T-helper 2 cell treated with Interferon-gamma antibody and Interleukin-4, amounts not matched to agents 5 μg/mL and 100 μg/mL, for 36 hours (primary cell): ENCODE results near the gene ZDHHC20.

Source experiments
- DNase-seq: peaks from one replicate; pipeline ENCODE4 v3.0.0; 2021; ENCODE audit warnings: low spot score
- H3K27ac Mint-ChIP-seq: one replicate; pipeline ENCODE4 v1.8.0; 2021; ENCODE audit warnings: mild to moderate bottlenecking, mixed read lengths
- H3K27me3 Mint-ChIP-seq: one replicate; pipeline ENCODE4 v1.8.0; 2021; ENCODE audit warnings: low read depth, mixed read lengths
- H3K36me3 Mint-ChIP-seq: one replicate; pipeline ENCODE4 v1.8.0; 2021; ENCODE audit warnings: low read depth, mixed read lengths
- H3K4me1 Mint-ChIP-seq: one replicate; pipeline ENCODE4 v1.8.0; 2021; ENCODE audit warnings: low read depth, mixed read lengths
- H3K4me3 Mint-ChIP-seq: one replicate; pipeline ENCODE4 v1.8.0; 2022; ENCODE audit warnings: mild to moderate bottlenecking, moderate library complexity, mixed read lengths
- H3K9me3 Mint-ChIP-seq: one replicate; pipeline ENCODE4 v1.8.0; 2021; ENCODE audit warnings: mixed read lengths

ZDHHC20 gene

GRCh38 chr13:21364357-21364756 is 94.7 kb downstream of the ZDHHC20 start:
- H3K4me1 Mint-ChIP-seq = peaks cover 6% of the 10 kb centered on the region
- no peak overlapping the region for H3K27ac Mint-ChIP-seq
- no peaks in the 10 kb centered on the region for H3K9me3 Mint-ChIP-seq
- no peak for DNase-seq
- H3K36me3 Mint-ChIP-seq = no peaks in the 10 kb centered on the region
- no peak overlapping the region for H3K4me3 Mint-ChIP-seq
- no peaks in the 10 kb centered on the region for H3K27me3 Mint-ChIP-seq

DNA sequence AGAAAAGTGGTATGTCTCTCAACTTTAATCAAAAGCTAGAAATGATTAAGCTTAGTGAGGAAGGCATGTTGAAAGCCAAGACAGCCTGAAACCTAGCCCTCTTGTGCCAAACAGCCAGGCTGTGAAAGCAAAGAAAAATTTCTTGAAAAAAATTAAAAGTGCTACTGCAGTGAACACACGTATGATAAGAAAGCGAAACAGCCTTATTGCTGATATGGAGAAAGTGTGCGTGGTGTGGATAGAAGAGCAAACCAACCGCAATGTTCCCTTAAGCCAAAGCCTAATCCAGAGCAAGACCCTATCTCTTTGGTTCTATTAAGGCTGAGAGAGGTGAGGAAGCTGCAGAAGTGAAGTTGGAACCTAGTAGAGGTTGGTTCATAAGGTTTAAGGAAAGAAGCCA is 96.4 kb downstream of the ZDHHC20 start:
- Mint-ChIP-seq H3K9me3 (no peaks in the 10 kb centered on the region), H3K36me3 (no peaks in the 10 kb centered on the region), H3K27me3 (no peaks in the 10 kb centered on the region), H3K27ac (no peak overlapping the region), H3K4me3 (no peak overlapping the region), H3K4me1 (peaks cover 6% of the 10 kb centered on the region)
- DNase-seq = no peak

- H3K27me3 Mint-ChIP-seq = no peaks in the 10 kb centered on the region
- H3K9me3 Mint-ChIP-seq = no peaks in the 10 kb centered on the region
- no peak overlapping the region for H3K4me3 Mint-ChIP-seq
- DNase-seq = no peak
- H3K36me3 Mint-ChIP-seq = no peaks in the 10 kb centered on the region
- H3K4me1 Mint-ChIP-seq = peaks cover 6% of the 10 kb centered on the region
- no peak overlapping the region for H3K27ac Mint-ChIP-seq
Observed at GRCh38 chr13:21361706-21362105, 97.4 kb downstream of the ZDHHC20 start.

- Mint-ChIP-seq H3K4me1 (peaks cover 6% of the 10 kb centered on the region), H3K27me3 (no peaks in the 10 kb centered on the region), H3K4me3 (no peak overlapping the region), H3K9me3 (no peaks in the 10 kb centered on the region), H3K36me3 (no peaks in the 10 kb centered on the region), H3K27ac (no peak overlapping the region)
- DNase-seq = no peak
Observed at GRCh38 chr13:21361123-21361522, 98.0 kb downstream of the ZDHHC20 start.

DNA sequence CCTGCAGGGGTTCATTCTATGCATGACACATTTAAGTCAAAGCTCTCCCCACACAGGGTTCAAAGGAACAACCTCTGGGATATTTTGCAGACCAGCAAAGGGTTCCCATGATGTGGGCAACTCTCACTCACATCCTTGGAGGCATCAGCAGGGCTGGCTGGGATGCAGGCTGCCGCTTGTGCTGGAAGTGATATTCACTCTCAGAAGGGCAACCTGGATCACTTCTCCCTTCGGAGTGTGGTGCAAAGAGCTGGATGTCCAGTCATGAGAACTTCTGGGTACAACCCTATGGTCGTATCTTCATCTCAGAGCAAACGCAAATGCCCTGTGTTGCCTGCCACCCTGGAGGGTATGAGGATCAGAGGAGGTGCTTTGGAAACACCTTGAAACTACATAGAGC is 98.6 kb downstream of the ZDHHC20 start:
- no peak for DNase-seq
- no peaks in the 10 kb centered on the region for H3K36me3 Mint-ChIP-seq
- peaks cover 2% of the 10 kb centered on the region for H3K4me1 Mint-ChIP-seq
- H3K9me3 Mint-ChIP-seq = no peaks in the 10 kb centered on the region
- H3K27me3 Mint-ChIP-seq = no peaks in the 10 kb centered on the region
- no peak overlapping the region for H3K4me3 Mint-ChIP-seq
- H3K27ac Mint-ChIP-seq = no peak overlapping the region

- H3K4me3 Mint-ChIP-seq = no peak overlapping the region
- no peaks in the 10 kb centered on the region for H3K36me3 Mint-ChIP-seq
Observed at GRCh38 chr13:21359855-21360254, 99.2 kb downstream of the ZDHHC20 start.

DNA sequence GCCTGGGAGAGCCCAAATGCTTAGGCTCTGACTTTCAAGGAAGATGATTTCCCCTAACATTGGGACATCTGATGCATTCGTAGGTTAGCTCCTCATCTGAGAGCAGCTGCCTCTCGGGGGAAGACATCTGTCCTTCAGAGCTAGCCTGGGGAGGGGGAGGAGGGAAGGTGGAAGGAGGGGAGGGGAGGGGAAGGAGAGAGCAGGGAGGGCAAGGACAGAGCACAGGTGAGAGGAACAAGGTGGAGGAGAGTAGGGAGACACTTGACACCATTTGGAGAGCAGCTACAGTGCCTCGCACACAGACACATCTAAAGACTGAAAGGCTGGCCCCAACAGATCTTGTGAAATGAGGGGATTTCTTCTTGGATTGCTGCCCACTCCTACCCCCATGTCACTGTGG is 103.8 kb downstream of the ZDHHC20 start:
- DNase-seq = no peak
- Mint-ChIP-seq H3K27ac (no peak overlapping the region), H3K4me3 (no peak overlapping the region), H3K36me3 (no peaks in the 10 kb centered on the region), H3K9me3 (no peaks in the 10 kb centered on the region), H3K27me3 (no peaks in the 10 kb centered on the region), H3K4me1 (no peaks in the 10 kb centered on the region)

More at GRCh38 chr13:21359855-21360254, 99.2 kb downstream of the ZDHHC20 start:
- Mint-ChIP-seq H3K9me3 (no peaks in the 10 kb centered on the region), H3K27me3 (no peaks in the 10 kb centered on the region), H3K4me1 (no peaks in the 10 kb centered on the region), H3K27ac (no peak overlapping the region)
- DNase-seq = no peak

DNA sequence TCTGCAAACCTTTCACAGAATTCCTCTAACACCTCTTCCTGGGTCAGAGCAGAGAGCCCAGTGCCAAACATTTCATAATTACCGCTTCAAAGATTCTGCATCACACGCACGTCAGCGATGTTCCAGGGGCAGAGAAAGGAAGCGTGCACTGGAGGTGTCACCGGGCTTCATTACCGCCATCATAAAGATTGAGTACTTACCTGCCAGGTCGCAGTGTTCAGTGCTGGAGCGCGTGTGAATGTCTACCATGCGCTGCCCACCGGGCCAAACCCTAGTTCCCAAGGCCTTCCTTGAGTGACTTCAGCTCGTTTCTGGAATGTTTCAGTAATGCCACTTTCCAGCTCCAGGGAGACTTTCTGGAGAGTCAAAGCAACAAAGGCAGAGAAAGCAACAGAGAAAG is 104.4 kb downstream of the ZDHHC20 start:
- Mint-ChIP-seq H3K36me3 (no peaks in the 10 kb centered on the region), H3K27me3 (no peaks in the 10 kb centered on the region), H3K4me1 (peaks cover under 1% of the 10 kb centered on the region), H3K9me3 (no peaks in the 10 kb centered on the region), H3K4me3 (no peak overlapping the region), H3K27ac (no peak overlapping the region)
- DNase-seq = no peak

DNA sequence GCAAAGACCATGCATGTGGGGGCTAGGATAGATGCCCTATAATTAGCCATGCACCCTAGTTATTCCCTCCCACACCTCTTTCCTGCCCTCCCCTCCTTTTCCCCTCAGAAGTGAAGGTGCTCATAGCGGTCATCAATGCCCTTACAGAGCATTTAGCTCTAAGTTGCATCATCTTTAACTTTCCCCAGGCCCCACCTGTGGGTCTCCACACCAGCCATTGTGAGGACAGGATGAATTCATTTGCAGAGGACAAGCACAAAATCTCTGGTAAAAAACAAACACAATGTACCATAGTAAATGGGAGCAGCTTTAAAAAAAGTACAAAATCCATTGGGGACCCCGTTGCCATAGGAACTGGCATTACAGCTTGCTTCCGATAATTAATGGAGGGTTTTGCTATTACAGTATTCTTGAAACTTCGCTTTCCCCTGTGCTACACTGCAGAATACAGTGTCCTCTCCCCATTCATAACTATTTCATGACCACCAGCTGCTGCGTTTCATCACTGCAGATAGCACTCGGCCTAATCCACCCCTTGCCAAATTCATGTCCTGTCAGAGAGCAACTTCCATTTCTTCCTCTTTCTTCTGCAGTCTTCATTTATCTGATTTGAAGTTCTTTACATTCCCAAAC is 110.5 kb downstream of the ZDHHC20 start:
- H3K9me3 Mint-ChIP-seq = no peaks in the 10 kb centered on the region
- no peaks in the 10 kb centered on the region for H3K27me3 Mint-ChIP-seq
- no peaks in the 10 kb centered on the region for H3K36me3 Mint-ChIP-seq
- H3K4me3 Mint-ChIP-seq = no peak overlapping the region
- H3K4me1 Mint-ChIP-seq = peaks cover 16% of the 10 kb centered on the region
- no peak overlapping the region for H3K27ac Mint-ChIP-seq
- no peak for DNase-seq

- no peak for DNase-seq
- H3K9me3 Mint-ChIP-seq = no peaks in the 10 kb centered on the region
- H3K27me3 Mint-ChIP-seq = no peaks in the 10 kb centered on the region
- H3K4me3 Mint-ChIP-seq = no peak overlapping the region
- H3K4me1 Mint-ChIP-seq = peaks cover 20% of the 10 kb centered on the region
- no peaks in the 10 kb centered on the region for H3K36me3 Mint-ChIP-seq
- no peak overlapping the region for H3K27ac Mint-ChIP-seq
Observed at GRCh38 chr13:21347753-21348318, 111.3 kb downstream of the ZDHHC20 start.

GRCh38 chr13:21344662-21345176 is 114.4 kb downstream of the ZDHHC20 start:
- DNase-seq = peak; percentile 29
- peaks cover 24% of the 10 kb centered on the region for H3K4me1 Mint-ChIP-seq
- H3K4me3 Mint-ChIP-seq = peak overlapping the region; percentile 80
- H3K36me3 Mint-ChIP-seq = no peaks in the 10 kb centered on the region
- peak overlapping the region; percentile 86 for H3K27ac Mint-ChIP-seq
- no peaks in the 10 kb centered on the region for H3K9me3 Mint-ChIP-seq
- no peaks in the 10 kb centered on the region for H3K27me3 Mint-ChIP-seq

GRCh38 chr13:21343659-21344058 is 115.4 kb downstream of the ZDHHC20 start:
- peak overlapping the region; percentile 80 for H3K4me3 Mint-ChIP-seq
- peak overlapping the region; percentile 86 for H3K27ac Mint-ChIP-seq
- no peaks in the 10 kb centered on the region for H3K27me3 Mint-ChIP-seq
- DNase-seq = no peak
- no peaks in the 10 kb centered on the region for H3K9me3 Mint-ChIP-seq
- H3K36me3 Mint-ChIP-seq = no peaks in the 10 kb centered on the region
- H3K4me1 Mint-ChIP-seq = peaks cover 22% of the 10 kb centered on the region

GRCh38 chr13:21342699-21343442 is 116.2 kb downstream of the ZDHHC20 start:
- Mint-ChIP-seq H3K9me3 (no peaks in the 10 kb centered on the region), H3K27me3 (no peaks in the 10 kb centered on the region), H3K27ac (no peak overlapping the region), H3K4me3 (peak overlapping the region; percentile 80), H3K36me3 (no peaks in the 10 kb centered on the region), H3K4me1 (peaks cover 24% of the 10 kb centered on the region)
- DNase-seq = no peak

GRCh38 chr13:21341637-21342422 is 117.3 kb downstream of the ZDHHC20 start:
- Mint-ChIP-seq H3K27ac (no peak overlapping the region), H3K36me3 (peaks cover 5% of the 10 kb centered on the region), H3K4me3 (no peak overlapping the region), H3K9me3 (no peaks in the 10 kb centered on the region), H3K27me3 (no peaks in the 10 kb centered on the region), H3K4me1 (peaks cover 24% of the 10 kb centered on the region)
- DNase-seq = no peak
